Mucosa of descending colon (tissue), 3 donors: ENCODE results near the gene YIPF2. TPM values are rescaled to one million over a fixed set of nuclear protein-coding genes. Genes with fewer than 3 reads are reported as not detected.

Experiments used
- ATAC-seq: fragments of 200-7000 bp; cut with Tn5 transposase; one replicate; pipeline ENCODE4 v1.9.1; 2020; ENCODE audit warnings: mild to moderate bottlenecking, moderate library complexity
- DNase-seq, 3 donors: peaks; one replicate each; pipeline ENCODE4 v3.0.0-alpha.2; 2020
- H3K36me3 ChIP-seq: fragments of 200-600 bp; one replicate; pipeline ENCODE4 v1.8.0; 2021; ENCODE audit warnings: low read depth, mild to moderate bottlenecking
- H3K4me1 ChIP-seq: fragments of 200-600 bp; one replicate; pipeline ENCODE4 v1.8.0; 2021; ENCODE audit warnings: low read depth, mild to moderate bottlenecking
- H3K4me3 ChIP-seq: fragments of 200-600 bp; one replicate; pipeline ENCODE4 v1.8.0; 2021; ENCODE audit warnings: mild to moderate bottlenecking
- H3K9me3 ChIP-seq: fragments of 200-600 bp; one replicate; pipeline ENCODE4 v1.8.0; 2021; ENCODE audit warnings: mild to moderate bottlenecking
- intact Hi-C, 2 donors: fragments of 100-400 bp; cut with DNase I in 1 of 2; cut with micrococcal nuclease in 1 of 2; formaldehyde crosslinking; loops; one replicate each; pipeline versions ENCODE4 v1.11.0 to v1.11.1; 2022; cut with DNase I, micrococcal nuclease
- total RNA-seq, 3 donors: library from RNA; stranded (reverse); fragmentation: NEBNext Ultra II Directional in 2 of 3; extraction: Animal tissue kit (Norgen Biotek cat#: 25700) in 2 of 3; gene quantifications; one replicate each; pipeline versions ENCODE4 v1.2.1 to v1.2.4, GENCODE V29; 2021 to 2023
- TF ChIP-seq, protein P1 (sequence below): fragments of 200-600 bp; IDR thresholded peaks from one replicate; pipeline ENCODE4 v1.8.0; 2022; ENCODE audit warnings: antibody characterized with exemption, mild to moderate bottlenecking
- donor health status: DM: no; HTN: no; CAD: no; lungs with moderate emphysema.
- donor health status: DM: no; HTN: no; CAD: no.
- donor health status: DM: no; HTN: yes; CAD: no.

YIPF2 gene
- total RNA-seq, 3 donors from 2014 or later = 34.0 to 55.8 (median 55.2) TPM

DNA sequence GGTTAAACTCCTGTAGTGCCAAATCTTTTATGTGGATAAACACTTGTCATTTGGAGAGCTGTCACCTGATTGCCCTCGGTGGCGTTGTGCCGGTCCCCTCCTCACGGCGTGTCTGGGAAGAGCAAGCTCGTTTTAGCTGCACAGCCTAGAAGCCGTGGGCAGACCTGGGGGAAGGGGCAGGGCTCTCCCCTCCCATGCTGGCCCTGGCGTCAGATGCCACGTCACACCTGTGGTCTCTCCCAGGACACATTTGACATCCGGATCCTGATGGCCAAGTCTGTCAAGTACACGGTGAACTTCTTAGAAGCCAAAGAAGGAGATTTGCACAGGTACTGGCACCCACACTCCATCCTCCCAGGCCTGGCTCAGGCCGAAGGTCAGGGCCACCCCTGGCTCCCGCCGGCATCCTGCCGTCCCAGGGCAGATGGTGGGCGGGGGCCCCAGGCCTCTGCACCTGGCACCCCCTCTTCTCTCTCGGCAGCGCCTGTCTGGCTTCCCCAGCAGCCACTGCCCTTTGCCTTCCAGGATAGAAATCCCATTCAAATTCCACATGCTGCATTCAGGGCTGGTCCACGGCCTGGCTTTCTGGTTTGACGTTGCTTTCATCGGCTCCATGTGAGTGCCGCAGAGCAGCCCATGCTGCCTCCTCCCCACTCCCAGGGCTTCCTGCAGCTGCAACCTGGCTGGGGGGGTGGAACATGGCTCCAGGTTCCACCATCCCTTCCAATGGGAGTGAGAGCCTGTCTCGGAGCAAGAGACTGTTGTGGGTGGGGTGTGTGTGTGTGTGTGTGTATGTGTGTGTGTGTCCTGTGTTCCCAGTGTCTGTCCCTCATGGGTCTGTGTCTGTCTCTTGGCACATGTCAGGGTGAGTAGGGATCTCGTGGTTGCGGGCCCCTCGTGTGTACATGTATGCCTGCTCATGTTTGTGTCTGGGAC is 8.8 kb downstream of the YIPF2 start:
- no peaks in the 10 kb centered on the region for H3K36me3 ChIP-seq
- ATAC-seq (no peak), DNase-seq (no peak)
- H3K4me3 ChIP-seq = no peak overlapping the region
- intact Hi-C loops = no loop called here
- H3K4me1 ChIP-seq = no peaks in the 10 kb centered on the region
- H3K9me3 ChIP-seq = no peaks in the 10 kb centered on the region
- TF ChIP-seq, protein P1, sequence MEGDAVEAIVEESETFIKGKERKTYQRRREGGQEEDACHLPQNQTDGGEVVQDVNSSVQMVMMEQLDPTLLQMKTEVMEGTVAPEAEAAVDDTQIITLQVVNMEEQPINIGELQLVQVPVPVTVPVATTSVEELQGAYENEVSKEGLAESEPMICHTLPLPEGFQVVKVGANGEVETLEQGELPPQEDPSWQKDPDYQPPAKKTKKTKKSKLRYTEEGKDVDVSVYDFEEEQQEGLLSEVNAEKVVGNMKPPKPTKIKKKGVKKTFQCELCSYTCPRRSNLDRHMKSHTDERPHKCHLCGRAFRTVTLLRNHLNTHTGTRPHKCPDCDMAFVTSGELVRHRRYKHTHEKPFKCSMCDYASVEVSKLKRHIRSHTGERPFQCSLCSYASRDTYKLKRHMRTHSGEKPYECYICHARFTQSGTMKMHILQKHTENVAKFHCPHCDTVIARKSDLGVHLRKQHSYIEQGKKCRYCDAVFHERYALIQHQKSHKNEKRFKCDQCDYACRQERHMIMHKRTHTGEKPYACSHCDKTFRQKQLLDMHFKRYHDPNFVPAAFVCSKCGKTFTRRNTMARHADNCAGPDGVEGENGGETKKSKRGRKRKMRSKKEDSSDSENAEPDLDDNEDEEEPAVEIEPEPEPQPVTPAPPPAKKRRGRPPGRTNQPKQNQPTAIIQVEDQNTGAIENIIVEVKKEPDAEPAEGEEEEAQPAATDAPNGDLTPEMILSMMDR = no peak

DNA sequence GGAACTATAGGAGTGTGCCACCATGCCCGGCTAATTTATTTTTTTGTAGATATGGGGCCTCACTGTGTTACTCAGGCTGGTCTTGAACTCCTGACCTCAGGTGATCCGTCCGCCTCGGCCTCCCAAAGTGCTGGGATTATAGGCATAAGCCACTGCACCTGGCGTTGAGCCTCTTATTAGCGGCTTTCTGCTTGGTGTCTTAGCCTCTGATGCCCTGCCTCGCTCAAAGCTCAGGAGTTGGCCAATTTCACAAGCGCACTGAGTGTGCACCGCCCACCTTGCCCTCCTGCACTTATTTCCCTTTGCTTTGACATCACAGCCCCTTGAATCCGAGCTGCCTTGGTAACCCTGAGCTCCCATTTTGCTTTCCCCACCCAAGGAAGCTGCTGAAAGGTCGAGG is 10.1 kb downstream of the YIPF2 start:
- TF ChIP-seq, protein P1 = no peak
- ATAC-seq (no peak), DNase-seq (no peak)
- intact Hi-C loops = no loop called here
- H3K4me3 ChIP-seq = no peak overlapping the region
- no peaks in the 10 kb centered on the region for H3K9me3 ChIP-seq
- no peaks in the 10 kb centered on the region for H3K36me3 ChIP-seq
- H3K4me1 ChIP-seq = no peaks in the 10 kb centered on the region

DNA sequence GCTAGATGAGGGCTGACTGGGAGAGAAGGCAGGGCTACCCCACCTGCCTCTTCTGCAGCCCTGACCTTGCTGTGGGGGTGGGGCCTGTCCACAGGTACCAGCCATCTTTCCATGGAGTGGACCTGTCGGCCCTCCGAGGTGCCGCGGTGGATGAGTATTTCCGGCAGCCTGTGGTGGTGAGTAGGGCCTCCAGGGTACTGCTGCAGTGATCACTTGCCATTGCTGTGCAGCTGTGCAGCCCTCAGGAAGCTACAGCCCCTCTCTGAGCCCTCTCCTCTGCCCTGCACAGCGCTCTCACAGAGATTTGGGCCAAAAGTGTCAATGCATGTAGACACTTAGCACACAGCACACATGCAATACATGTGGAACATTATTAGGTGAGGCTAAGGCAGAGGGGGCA is 11.8 kb downstream of the YIPF2 start:
- H3K4me1 ChIP-seq = no peaks in the 10 kb centered on the region
- DNase-seq (no peak), ATAC-seq (no peak)
- no peaks in the 10 kb centered on the region for H3K9me3 ChIP-seq
- H3K4me3 ChIP-seq = no peak overlapping the region
- intact Hi-C loops = no loop called here
- H3K36me3 ChIP-seq = no peaks in the 10 kb centered on the region
- TF ChIP-seq, protein P1 = no peak

- TF ChIP-seq, protein P1 = no peak
- intact Hi-C loops = no loop called here
- Histone ChIP-seq H3K36me3 (no peaks in the 10 kb centered on the region), H3K4me1 (no peaks in the 10 kb centered on the region), H3K9me3 (no peaks in the 10 kb centered on the region), H3K4me3 (no peak overlapping the region)
- DNase-seq (no peak), ATAC-seq (peak; percentile 28)
These were observed 13.0 kb downstream of the YIPF2 start for GRCh38 chr19:10915130-10916091.

- Histone ChIP-seq H3K9me3 (no peaks in the 10 kb centered on the region), H3K4me3 (no peak overlapping the region), H3K36me3 (peaks cover 7% of the 10 kb centered on the region), H3K4me1 (no peaks in the 10 kb centered on the region)
- DNase-seq = no peak
- intact Hi-C loops = no loop called here
- TF ChIP-seq, protein P1 = no peak
- ATAC-seq = no peak
These were observed 14.6 kb downstream of the YIPF2 start for GRCh38 chr19:10913716-10914340.
